ENCODE data around the gene DEGS2.
"Not testable (repeated sequence)": the region's sequence is repeated elsewhere in the genome, so short reads cannot be mapped to it uniquely, and the experiment has no call there.

Gene DEGS2
- total RNA-seq, result 0.15 to 0.61 reads per million in 2 donors

DNA sequence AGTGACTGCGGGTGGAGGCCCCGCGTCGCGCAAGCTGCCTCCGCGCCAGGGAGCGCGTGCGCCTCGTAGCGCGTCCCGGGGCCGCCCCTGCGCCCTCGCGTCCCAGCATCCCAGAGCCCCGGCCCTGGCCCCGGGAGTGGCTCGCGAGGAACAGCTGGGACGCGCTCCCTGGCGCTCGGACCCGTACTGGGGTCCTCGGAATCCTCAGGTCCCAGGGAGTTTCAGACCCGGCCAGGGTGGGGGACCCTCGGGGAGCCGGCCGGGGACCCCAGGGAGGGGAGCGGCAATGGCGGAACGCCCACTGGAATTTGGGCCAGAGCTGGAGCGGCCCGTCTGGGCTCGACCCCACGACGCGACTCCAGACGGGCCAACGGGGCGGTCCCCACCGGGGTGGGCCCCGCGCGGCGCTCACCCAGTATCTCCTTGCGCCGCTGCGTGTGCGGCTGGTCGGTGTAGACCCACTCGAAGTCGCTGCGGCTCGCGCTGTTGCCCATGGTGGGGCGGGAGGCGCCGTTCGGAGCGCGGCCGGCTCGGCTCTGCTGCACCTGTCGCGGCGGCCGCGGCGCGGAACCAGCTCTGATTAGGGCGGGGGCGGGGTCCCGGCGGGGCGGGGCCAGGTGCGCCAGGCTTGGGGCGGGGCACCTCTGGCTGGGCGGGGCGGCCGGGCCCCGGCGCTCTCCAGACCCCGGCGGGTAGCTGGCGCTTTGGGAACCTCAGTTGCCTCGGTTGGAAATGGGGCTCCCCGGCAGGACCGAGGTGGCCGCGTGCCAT lies at the start of gene DEGS2:
Gene DEGS2 (minus strand): TSS at position 552 of the 771 bp plus-strand sequence. CDS start 58 bp downstream, at position 494.
- no peak for DNase-seq

DNA sequence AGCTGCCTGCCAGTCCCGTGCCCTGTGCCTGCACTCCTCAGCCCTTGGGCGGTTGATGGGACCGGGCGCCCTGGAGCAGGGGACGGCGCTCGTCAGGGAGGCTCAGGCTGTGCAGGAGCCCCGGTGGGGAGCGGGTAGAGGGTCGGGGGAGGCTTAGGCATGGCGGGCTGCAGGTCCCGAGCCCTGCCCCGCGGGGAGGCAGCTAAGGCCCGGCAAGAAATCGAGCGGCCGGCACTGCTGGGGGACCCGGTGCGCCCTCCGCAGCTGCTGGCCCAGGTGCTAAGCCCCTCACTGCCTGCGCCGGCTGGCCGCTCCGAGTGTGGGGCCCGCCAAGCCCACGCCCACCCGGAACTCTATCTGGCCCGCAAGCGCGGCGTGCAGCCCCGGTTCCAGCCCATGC lies 48.7 kb upstream of the DEGS2 start:
- DNase-seq, result not testable (repeated sequence)

DNA sequence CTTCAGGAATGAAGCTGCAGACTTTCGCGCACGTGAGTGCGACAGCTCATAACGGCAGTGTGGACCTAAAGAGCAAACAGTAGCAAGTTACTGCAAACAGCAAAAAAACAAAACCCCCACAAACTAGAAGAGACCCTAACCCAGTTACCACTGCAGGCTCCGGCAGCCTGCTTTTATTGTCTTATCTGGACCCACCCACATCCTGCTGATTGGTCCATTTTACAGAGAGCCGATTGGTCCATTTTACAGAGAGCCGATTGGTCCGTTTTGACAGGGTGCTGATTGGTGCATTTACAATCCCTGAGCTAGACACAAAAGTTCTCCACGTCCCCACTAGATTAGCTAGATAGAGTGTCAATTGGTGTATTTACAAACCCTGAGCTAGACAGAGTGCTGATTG lies 48.1 kb upstream of the DEGS2 start:
- DNase-seq, result not testable (repeated sequence)

DNA sequence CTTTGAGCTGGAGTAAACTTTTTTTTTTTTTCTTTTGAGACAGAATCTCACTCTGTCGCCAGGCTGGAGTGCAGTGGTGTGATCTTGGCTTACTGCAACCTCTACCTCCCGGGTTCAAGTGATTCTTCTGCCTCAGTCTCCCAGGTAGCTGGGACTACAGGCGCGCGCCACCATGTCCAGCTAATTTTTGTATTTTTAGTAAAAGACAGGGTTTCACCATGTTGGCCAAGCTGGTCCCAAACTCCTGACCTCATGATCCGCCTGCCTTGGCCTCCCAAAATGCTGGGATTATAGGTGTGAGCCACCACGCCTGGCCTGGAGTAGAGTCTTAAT lies 45.4 kb upstream of the DEGS2 start:
- not testable (repeated sequence) for DNase-seq

DNA sequence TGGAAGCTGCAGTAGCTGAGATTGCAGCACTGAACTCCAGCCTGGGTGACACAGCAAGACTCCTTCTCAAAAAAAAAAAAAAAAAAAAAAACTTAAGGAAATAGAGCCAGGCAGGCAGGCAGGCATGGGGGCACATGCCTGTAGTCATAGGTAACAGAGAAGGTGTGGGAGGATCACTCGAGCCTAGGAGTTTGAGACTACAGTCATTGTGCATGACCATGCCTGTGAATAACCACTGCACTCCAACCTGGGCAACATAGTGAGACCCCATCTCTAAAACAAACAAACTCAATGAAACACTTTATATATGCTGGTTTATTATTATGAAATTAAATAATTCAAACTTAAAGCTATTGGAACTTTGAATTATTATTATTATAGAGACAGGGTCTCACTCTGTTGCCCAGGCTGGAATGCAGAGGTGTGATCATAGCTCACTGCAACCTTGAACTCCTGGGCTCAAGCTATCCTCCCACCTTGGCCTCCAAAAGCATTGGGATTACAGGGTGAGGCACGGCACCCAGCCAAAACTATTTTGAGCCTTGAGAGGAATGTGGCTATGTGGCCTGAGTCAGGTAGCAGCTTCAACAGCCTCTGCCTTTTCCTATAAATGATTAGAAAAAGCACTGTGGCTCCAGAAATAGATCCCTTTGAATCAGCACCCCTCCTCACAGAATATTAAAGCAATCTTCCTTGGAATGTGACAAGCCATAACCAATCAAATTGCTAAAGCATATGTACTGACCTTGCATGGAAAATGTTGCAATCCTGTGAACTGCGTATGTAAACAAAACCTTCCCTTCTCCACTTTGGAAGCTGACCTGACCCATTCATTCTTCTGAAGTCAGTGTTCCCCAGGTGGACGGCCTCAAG lies 44.8 kb upstream of the DEGS2 start:
- no peak for DNase-seq

DNA sequence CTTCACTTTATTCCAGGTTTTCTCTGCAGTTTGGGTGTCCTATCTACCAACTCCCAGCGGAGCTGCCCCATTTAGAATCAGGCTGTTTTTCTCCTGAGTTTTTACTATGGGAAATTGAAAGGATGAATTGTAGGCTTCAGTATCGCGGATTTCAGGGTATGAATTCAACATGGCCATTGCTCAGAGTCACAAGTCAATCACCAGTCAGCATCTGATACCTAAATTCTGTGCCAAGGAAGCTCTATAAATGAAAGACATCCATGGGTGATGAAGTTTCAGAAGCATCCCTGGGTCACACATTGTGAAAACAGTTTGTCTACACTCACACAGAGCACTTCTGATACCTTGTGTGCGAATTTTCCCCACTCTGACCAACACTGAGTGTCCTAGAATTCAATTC lies 43.7 kb upstream of the DEGS2 start:
- no peak for DNase-seq

DNA sequence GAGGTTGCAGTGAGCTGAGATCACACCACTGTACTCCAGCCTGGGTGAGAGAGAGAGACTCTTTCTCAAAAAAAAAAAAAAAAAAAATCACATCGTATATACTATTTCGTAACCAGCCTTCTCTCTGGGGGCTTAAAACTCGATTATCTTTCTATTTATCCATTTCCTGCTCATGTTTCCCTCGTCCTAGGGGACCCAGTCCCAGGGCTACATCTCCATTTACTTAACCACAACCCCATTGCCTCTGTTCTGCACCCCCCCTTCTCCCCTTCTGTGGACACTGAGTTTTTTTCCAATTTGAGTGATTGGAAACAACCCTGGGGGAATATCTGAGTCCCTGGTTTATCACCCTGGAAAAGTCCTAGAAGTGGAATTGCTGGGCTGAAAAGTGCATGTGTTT lies 43.3 kb upstream of the DEGS2 start:
- DNase-seq, result no peak

DNA sequence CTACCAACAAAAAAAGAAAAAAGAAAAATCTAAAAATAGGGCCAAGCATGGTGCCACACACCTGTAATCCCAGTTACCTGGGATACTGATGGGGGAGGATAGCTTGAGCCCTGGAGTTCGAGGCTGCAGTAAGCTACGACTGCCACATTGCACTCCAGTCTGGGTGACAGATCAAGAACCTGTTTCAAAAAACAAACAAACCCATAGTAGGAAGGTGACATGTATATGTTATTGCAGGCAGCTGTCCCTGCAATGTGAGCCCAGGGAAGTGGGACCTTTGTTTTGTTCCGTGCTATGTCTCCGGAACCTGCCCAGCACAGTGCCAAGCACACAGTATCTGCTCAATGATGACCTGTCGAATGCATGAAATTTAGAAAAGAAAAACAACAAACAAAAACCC lies 42.3 kb upstream of the DEGS2 start:
- no peak for DNase-seq

DNA sequence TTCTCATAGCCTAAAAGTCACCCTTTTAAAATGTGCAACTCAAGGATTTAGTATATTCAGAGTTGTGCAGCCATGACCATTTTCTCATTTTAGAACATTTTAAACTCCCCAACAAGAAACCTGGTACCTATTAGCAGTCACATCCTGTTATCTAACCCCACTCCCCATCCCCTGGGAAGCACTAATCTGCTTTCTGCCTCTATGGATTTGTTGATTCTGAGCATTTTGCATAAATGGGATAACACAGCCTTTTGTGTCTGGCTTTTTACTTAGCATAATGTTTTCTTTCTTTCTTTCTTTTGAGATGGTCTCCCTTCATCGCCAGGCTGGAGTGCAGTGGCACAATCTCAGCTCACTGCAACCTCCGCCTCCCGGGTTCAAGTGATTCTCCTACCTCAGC lies 40.9 kb upstream of the DEGS2 start:
- no peak for DNase-seq

DNA sequence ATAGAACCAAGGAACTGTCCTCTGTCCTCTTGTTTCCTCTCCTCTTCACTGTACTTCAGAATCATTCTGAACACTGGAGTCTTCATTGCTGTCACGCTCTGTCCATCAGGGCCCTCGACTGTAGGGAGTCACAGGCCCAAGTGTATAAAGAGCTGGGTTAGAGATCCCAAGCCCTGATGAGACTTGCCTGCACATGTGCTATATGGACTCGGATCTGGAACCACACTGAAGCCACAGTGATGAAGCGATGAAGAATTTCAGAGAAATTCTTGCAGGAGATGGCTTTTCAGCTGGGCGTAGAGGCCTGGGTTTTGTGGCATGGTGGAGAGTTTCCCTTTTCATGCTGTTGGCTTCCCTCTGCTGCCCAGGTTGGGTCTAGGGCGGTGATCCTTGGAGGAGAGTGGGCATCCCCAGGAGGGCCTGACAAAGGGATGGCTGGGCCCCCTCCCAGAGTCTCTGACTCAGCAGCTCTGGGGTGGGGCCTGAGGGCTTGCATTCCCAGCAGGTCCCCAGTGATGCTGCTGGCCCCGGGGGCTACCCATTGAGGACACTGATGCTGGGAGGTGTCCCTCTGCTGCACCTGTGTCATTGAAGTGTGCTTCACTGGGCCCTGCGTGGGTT lies 39.9 kb upstream of the DEGS2 start:
- no peak for DNase-seq

DNA sequence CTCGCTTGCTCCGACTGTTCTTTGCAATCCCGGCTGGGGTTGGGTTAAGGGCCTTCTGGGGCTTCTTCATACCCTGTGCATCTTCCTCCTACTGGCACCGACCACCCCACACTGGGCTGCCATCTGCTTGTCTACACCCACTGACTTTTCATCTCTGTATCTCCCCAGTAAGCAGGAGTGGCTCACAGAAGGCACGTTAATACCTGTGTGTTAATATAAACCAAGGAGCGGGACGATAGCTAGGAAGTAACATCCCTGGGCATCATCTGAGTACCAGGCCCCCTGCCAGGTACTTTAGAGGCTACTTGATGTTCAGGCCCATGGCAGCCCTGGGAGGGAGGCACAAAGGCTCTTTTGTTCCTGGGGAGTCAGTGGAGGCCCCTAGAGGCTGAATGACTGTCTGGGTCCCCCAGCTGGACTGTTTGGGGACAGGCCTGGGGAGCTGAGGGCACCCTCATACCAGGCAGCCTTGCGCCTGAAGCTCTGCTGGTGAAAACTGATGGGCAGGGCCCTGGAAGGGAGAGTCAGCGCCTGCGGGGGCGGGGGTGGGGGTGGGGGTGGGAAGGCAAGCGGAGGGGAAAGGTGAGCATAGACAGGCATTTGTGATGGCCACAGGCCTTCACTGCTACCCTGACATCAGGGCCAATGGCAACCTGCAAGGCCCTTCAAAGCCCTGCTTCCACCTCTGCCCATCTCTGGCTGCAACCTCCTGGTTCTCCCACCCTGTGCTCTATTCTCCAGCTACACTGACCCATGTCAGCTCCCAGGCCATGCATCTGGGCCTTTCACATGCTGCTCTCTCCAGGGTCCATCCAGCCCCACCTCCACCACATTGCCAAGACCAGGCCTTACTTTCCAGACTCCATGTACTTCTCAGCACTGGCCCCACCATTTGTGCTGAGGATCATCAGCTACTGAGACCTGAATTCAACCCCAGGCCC lies 34.2 kb upstream of the DEGS2 start:
- no peak for DNase-seq

DNA sequence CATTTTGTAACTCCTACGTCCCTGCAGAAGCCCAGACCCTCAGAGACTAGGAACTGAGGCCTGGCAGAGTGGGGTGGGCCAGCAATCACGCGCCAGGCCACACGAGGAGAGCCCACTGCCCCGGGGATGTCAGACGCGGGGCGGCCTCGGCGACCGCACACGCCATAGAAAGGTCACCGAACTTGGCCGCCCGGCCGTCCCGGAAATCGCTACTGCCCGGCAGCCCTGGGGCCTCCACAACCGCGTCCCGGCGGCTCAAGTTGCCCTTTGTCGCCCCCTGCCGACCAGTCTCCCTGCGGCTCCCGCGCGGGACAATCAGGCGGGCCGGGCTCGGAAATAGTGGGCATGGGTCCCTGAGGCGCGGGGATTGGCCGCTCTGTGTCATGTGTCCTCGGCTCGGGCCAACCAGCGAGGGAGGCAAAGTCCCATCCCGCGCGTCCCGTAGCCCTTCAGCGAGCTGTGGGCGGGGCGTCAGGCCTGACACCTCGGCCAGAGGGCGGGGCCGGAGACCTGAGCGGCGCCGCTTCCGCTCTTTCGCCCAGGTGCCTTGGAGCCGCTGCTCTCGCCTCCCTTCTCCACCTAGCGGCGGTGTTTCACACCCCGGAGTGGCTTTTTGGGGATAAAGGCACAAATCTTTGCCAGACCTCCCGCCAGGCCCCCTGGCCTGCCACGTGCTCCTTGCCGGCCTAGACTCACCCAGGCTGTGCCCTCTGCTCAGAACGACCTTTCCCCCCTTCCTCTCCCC lies 33.4 kb upstream of the DEGS2 start:
- DNase-seq, result peak; percentile 98

DNA sequence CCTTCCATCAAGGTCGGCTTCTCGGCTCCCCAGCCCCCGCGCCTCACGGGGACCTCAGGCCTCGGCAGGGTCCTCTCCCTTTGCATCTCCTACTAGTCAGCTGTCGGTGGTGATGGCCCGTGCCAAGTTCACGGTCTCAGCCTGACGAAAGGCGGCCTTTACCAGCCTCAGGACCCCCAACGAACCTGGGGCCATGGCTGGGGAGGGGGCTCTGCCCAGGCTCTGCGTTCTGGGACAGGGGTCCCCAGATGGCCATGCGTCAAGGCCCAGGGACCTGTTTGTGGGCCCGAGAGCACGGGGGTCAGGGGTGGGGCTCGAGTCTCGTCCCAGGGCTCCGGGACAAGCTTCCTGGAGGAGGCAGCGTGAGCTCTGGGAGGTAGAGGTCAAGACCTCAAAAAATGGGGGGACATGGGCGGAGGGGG lies 32.8 kb upstream of the DEGS2 start:
- no peak for DNase-seq

DNA sequence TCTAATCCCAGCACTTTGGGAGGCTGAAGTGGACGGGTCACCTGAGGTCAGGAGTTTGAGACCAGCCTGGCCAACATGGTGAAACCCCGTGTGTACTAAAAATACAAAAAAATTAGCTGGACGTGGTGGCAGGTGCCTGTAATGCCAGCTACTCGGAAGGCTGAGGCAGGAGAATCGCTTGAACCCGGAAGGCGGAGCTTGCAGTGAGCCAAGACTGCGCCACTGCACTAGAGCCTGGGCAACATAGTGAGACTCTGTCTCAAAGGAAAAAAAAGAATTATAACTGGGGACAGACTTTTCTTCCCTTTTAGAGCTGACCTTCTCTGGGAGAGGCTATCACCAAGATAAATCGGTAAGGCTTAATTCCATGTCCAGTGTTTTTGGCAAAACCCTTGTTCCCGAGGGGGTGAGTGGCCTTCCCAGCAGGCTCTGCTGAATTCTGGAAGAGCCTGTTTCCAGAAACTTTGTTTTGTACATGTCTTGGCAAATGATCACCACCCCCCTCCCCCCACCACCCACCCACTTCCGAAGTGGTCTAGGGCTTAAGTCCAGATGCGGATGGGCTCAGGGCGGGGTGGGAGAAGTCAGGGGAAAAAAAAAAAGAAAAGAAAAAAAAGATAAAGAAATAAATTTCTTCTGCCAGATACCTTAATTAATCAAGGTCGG lies 32.3 kb upstream of the DEGS2 start:
- no peak for DNase-seq

DNA sequence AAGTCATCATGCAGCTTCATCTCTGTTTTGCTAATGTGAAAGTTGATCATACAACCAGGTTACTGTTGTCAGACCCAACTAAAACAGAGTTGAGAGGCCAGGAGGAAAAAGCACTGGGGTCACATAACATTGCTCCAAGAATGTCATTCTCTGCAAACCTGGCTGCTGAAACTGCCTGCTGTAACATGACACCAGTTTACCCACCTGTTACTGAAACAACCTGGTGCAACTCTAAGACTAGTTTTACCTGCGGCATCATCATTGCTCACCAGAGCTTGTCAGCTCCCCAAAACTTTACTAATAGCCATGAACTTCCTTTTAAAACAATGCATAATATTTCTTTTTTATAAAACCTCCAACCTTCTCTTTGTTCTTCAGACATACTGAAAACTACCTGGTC lies 30.7 kb upstream of the DEGS2 start:
- no peak for DNase-seq

DNA sequence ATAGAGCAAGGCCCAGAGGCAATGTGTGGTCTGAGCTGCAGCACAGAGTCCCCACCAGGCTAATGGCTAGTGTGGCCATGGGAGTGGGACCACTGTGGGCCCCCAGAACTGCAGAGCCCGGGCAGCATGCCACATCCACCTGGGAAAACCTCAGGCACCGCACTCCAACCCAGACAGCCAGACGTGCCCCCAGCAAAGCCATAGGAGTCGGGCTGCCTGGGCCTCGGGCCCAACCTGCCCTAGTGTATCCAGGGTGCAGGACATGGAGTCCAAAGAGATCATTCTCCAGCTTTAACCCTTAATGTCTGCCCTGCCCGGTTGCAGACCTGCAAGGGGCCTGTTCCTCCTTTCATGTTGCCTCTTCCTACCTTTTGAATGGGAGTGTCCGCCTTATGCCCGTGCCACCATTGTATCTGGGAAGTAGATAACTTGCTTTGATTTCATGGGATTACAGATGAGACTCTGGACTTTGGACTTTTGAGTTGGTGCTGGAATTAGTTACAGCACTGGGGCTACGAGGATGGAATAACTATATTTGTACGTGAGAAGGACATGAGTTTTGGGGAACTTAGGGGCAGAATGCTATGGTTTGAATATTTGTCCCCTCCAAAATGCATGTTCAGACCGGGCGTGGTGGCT lies 29.1 kb upstream of the DEGS2 start:
- no peak for DNase-seq

DNA sequence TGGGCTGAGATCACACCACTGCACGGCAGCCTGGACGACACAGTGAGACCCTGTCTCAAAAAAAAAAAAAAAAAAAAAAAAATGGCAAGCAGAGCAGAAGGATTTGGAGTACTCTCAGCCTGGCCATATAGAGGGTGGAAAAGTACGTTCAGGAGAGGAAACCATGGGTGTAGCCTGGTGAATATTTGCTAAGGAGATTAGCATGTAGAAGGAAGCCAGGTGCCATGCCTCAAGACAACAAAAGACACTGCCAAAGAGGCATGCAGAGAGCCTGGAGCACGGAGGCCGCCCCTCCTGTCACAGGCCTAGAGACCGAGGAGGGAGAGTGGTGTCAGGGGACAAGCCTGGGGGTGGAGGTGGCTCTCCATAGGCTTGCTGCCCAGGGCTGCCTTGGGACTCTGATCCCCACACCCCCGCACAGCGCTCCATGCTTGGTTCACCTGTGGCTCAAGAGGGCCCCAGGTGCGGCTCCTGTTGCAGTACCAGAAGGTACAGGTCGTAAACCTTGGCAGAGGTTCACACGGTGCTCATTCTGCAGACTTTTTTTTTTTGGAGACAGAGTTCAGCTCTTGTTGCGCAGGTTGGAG lies 27.9 kb upstream of the DEGS2 start:
- no peak for DNase-seq

DNA sequence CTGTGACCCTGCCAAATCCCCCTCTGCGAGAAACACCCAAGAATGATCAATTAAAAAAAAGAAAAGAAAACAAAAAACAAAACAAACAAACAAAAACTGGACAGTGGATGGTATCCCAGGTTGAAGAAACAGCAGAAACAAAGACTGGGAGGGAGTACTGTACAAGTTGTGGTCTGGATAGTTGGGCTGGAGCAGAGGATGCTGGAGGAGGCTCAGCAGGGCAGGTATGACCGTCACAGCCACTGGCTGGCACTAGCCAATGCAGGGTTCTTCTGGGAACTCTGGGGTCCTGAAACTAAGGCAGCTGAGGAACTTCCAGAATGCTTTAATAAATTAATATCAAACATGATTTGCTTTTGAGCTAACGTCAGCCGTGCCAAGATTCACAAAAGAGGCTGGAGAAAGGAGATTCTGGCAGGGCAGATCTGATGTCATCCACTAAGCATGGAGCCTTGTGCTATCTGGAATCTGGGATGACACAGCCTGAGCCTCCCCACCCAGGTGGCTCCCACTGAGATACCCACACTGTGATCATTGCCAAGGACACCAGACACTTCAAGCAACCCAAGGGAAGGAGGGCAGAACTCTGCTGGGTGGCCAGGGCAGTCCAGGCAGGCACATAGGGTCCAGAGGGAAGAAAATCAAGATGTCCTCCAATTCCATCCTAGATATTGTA lies 22.6 kb upstream of the DEGS2 start:
- not testable (repeated sequence) for DNase-seq

DNA sequence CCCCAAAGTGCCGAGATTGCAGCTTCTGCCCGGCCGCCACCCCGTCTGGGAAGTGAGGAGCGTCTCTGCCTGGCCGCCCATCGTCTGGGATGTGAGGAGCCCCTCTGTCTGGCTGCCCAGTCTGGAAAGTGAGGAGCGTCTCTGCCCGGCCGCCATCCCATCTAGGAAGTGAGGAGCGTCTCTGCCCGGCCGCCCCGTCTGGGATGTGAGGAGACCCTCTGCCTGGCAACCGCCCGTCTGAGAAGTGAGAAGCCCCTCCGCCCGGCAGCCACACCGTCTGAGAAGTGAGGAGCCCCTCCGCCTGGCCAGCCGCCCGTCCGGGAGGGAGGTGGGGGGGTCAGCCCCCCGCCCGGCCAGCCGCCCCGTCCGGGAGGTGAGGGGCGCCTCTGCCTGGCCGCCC lies 21.2 kb upstream of the DEGS2 start:
- DNase-seq, result not testable (repeated sequence)

DNA sequence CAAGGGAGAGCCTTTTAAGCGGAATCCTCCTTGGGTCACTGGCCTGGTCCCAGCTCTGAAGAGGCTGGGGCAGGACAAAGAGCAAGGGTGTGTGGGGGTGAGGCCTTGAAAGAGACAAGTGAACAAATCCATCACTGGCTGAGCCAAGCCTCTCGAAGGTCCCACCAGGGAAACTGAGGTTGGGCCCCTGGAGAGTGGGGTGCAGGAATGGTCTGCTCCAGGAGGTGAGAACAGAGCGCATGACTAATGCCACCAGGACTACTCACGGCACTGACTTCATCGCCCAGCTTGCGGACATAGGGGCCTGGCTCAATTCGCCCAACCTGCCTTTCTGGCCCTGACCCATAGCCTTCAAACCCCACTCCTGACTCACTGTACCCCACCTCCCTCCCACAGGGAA lies 19.2 kb upstream of the DEGS2 start:
- no peak for DNase-seq
